HepG2 (cell line): ENCODE data around the gene PPIL6. TPM values are rescaled to one million over a fixed set of nuclear protein-coding genes. Genes with fewer than 3 reads are reported as not detected.

Experiments
- CC2D1A ChIP-seq: sonication (generic); formaldehyde crosslinking; IDR thresholded peaks from 2 replicates; pipeline ENCODE4 v1.8.1; 2023; ENCODE audit warnings: mild to moderate bottlenecking, missing genetic modification reagents
- HMGA1 ChIP-seq: sonication (generic); formaldehyde crosslinking; conservative IDR thresholded peaks from 2 replicates; pipeline ENCODE4 v1.4.0; 2020; ENCODE audit warnings: missing genetic modification reagents
- PHF20 ChIP-seq: sonication (generic); formaldehyde crosslinking; IDR thresholded peaks from 2 replicates; pipeline ENCODE4 v1.5.0; 2020; ENCODE audit warnings: mild to moderate bottlenecking, missing genetic modification reagents
- SMARCE1 ChIP-seq: fragments of 450-650 bp; IDR thresholded peaks from 2 replicates; pipeline ENCODE4 v1.6.1; 2017; ENCODE audit warnings: borderline replicate concordance
- ZNF20 ChIP-seq: sonication (generic); formaldehyde crosslinking; IDR thresholded peaks from 2 replicates; pipeline ENCODE4 v1.4.0; 2020; ENCODE audit warnings: mild to moderate bottlenecking, moderate library complexity, missing genetic modification reagents
- ZNF274 ChIP-seq: sonication (generic); formaldehyde crosslinking; IDR thresholded peaks from 2 replicates; pipeline ENCODE4 v1.5.1; 2020; ENCODE audit warnings: mild to moderate bottlenecking, missing genetic modification reagents
- ZNF292 ChIP-seq: sonication (generic); formaldehyde crosslinking; IDR thresholded peaks from 2 replicates; pipeline ENCODE4 v1.8.1; 2022; ENCODE audit warnings: mild to moderate bottlenecking, low read depth, missing genetic modification reagents, borderline replicate concordance
- ZNF577 ChIP-seq: sonication (generic); formaldehyde crosslinking; IDR thresholded peaks from 2 replicates; pipeline ENCODE4 v1.4.0; 2020; ENCODE audit warnings: mild to moderate bottlenecking, low read depth, missing genetic modification reagents, borderline replicate concordance
- ZNF605 ChIP-seq: sonication (generic); formaldehyde crosslinking; IDR thresholded peaks from 2 replicates; pipeline ENCODE4 v1.8.0; 2022; ENCODE audit warnings: mild to moderate bottlenecking, missing genetic modification reagents
- ZNF614 ChIP-seq: IDR thresholded peaks from 2 replicates; pipeline ENCODE4 v1.6.1; 2018; ENCODE audit warnings: missing biosample characterization, missing genetic modification reagents, inconsistent platforms, borderline replicate concordance
- ZNF772 ChIP-seq: sonication (generic); formaldehyde crosslinking; IDR thresholded peaks from 2 replicates; pipeline ENCODE4 v1.5.0; 2020; ENCODE audit warnings: mild to moderate bottlenecking, missing genetic modification reagents
- ZNF782 ChIP-seq: sonication (generic); formaldehyde crosslinking; IDR thresholded peaks from 2 replicates; pipeline ENCODE4 v1.4.0; 2020; ENCODE audit warnings: missing genetic modification reagents, mild to moderate bottlenecking, borderline replicate concordance
- polyA plus RNA-seq, 8 experiments: library from polyadenylated mRNA; depleted of rRNA in 3 of 8; stranded (reverse) in 7 of 8; unstranded in 1 of 8; fragments of >200 nt; fragmentation: Illumina TruSeq in 4 of 8; extraction: Trizol in 4 of 8; gene quantifications; 2 replicates each; pipeline versions ENCODE4 v1.2.1 to v1.2.3, GENCODE V29; 2011 to 2016; ENCODE audit warnings: low read depth in 4 of 8, missing spikeins in 1 of 8, mixed read lengths in 1 of 8; ENCODE audit not compliant: insufficient read depth in 1 of 8
- total RNA-seq, 5 experiments: library from RNA; depleted of rRNA; stranded (reverse); fragments of >200 nt; fragmentation: Illumina TruSeq; extraction: Trizol; gene quantifications; 2 replicates each; pipeline ENCODE4 v1.2.3, GENCODE V29; 2016; ENCODE audit warnings: low read depth in 1 of 5
- TF ChIP-seq, protein P1 (sequence below): sonication (generic); formaldehyde crosslinking; IDR thresholded peaks from 2 replicates; pipeline ENCODE4 v1.9.0; 2021; ENCODE audit warnings: mild to moderate bottlenecking, missing genetic modification reagents
- TF ChIP-seq, protein P2 (sequence below): sonication (generic); formaldehyde crosslinking; IDR thresholded peaks from 2 replicates; pipeline ENCODE4 v1.4.0; 2020; ENCODE audit warnings: missing genetic modification reagents, mild to moderate bottlenecking, borderline replicate concordance
- TF ChIP-seq, protein P3 (sequence below): sonication (generic); formaldehyde crosslinking; conservative IDR thresholded peaks from 2 replicates; pipeline ENCODE4 v1.4.0; 2020; ENCODE audit warnings: missing genetic modification reagents
- TF ChIP-seq, protein P4 (sequence below): IDR thresholded peaks from 2 replicates; pipeline ENCODE4 v1.6.1; 2016; ENCODE audit warnings: low read depth

Gene PPIL6
- total and polyA plus RNA-seq, 2 of the 13 experiments (the other 11 are each of a cell fraction or from before 2014, with no cell fraction given), result 0.22 to 0.46 TPM

DNA sequence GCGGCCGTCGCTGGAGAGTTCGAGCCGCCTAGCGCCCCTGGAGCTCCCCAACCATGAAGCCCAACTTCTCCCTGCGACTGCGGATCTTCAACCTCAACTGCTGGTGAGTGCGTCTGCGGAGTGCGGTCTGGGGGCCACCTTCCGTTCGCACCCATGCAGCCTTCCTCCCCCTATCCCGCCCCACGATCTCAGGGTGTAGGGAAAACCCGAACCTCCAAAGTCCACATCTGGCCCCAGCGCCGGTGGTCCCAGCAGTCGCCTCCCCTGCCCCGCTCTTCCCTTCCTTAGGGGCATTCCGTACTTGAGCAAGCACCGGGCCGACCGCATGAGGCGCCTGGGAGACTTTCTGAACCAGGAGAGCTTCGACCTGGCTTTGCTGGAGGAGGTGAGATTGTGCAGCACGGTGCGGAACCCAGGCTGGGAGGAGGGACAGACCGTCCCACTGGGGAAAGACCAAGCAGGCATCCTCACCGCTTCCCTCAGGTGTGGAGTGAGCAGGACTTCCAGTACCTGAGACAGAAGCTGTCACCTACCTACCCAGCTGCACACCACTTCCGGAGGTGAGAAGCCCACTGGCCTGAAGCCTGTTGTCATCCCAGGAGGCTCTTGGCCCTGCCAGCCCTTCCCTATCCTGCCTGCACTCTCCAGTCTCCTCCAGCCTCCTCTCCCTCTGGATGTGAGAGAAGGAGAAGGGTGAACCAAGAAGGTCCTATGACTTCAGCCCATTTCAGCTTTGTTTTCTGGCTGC lies 815 bp upstream of the PPIL6 start (continued):
- TF ChIP-seq, protein P1, sequence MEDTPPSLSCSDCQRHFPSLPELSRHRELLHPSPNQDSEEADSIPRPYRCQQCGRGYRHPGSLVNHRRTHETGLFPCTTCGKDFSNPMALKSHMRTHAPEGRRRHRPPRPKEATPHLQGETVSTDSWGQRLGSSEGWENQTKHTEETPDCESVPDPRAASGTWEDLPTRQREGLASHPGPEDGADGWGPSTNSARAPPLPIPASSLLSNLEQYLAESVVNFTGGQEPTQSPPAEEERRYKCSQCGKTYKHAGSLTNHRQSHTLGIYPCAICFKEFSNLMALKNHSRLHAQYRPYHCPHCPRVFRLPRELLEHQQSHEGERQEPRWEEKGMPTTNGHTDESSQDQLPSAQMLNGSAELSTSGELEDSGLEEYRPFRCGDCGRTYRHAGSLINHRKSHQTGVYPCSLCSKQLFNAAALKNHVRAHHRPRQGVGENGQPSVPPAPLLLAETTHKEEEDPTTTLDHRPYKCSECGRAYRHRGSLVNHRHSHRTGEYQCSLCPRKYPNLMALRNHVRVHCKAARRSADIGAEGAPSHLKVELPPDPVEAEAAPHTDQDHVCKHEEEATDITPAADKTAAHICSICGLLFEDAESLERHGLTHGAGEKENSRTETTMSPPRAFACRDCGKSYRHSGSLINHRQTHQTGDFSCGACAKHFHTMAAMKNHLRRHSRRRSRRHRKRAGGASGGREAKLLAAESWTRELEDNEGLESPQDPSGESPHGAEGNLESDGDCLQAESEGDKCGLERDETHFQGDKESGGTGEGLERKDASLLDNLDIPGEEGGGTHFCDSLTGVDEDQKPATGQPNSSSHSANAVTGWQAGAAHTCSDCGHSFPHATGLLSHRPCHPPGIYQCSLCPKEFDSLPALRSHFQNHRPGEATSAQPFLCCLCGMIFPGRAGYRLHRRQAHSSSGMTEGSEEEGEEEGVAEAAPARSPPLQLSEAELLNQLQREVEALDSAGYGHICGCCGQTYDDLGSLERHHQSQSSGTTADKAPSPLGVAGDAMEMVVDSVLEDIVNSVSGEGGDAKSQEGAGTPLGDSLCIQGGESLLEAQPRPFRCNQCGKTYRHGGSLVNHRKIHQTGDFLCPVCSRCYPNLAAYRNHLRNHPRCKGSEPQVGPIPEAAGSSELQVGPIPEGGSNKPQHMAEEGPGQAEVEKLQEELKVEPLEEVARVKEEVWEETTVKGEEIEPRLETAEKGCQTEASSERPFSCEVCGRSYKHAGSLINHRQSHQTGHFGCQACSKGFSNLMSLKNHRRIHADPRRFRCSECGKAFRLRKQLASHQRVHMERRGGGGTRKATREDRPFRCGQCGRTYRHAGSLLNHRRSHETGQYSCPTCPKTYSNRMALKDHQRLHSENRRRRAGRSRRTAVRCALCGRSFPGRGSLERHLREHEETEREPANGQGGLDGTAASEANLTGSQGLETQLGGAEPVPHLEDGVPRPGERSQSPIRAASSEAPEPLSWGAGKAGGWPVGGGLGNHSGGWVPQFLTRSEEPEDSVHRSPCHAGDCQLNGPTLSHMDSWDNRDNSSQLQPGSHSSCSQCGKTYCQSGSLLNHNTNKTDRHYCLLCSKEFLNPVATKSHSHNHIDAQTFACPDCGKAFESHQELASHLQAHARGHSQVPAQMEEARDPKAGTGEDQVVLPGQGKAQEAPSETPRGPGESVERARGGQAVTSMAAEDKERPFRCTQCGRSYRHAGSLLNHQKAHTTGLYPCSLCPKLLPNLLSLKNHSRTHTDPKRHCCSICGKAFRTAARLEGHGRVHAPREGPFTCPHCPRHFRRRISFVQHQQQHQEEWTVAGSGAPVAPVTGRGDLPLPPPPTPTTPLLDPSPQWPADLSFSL (CRISPR knock-in tag), result no peak
- TF ChIP-seq CC2D1A (CRISPR knock-in tag), result no peak
- TF ChIP-seq ZNF274, result peak; percentile 32
- TF ChIP-seq, protein P2, sequence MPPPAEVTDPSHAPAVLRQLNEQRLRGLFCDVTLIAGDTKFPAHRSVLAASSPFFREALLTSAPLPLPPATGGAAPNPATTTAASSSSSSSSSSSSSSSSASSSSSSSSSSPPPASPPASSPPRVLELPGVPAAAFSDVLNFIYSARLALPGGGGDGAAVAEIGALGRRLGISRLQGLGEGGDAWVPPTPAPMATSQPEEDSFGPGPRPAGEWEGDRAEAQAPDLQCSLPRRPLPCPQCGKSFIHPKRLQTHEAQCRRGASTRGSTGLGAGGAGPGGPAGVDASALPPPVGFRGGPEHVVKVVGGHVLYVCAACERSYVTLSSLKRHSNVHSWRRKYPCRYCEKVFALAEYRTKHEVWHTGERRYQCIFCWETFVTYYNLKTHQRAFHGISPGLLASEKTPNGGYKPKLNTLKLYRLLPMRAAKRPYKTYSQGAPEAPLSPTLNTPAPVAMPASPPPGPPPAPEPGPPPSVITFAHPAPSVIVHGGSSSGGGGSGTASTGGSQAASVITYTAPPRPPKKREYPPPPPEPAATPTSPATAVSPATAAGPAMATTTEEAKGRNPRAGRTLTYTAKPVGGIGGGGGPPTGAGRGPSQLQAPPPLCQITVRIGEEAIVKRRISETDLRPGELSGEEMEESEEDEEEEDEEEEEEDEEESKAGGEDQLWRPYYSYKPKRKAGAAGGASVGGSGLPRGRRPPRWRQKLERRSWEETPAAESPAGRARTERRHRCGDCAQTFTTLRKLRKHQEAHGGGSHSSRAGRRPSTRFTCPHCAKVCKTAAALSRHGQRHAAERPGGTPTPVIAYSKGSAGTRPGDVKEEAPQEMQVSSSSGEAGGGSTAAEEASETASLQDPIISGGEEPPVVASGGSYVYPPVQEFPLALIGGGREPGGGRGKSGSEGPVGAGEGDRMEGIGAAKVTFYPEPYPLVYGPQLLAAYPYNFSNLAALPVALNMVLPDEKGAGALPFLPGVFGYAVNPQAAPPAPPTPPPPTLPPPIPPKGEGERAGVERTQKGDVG (CRISPR knock-in tag), result no peak
- no peak for TF ChIP-seq HMGA1 (CRISPR knock-in tag)
- TF ChIP-seq ZNF20 (CRISPR knock-in tag), result no peak
- no peak for TF ChIP-seq SMARCE1
- peak; percentile 16; the same call in 1 of the 2 replicates for TF ChIP-seq ZNF614 (CRISPR knock-in tag)
- 0 out of 2 replicates have a peak, but pooled peaks have one; percentile 21 for TF ChIP-seq ZNF772 (CRISPR knock-in tag)
- 0 out of 2 replicates have a peak, but pooled peaks have one; percentile 47 for TF ChIP-seq ZNF577 (CRISPR knock-in tag)
- no peak for TF ChIP-seq ZNF292 (CRISPR knock-in tag)
- TF ChIP-seq PHF20 (CRISPR knock-in tag), result no peak
- peak; percentile 77 for TF ChIP-seq ZNF605 (CRISPR knock-in tag)
- TF ChIP-seq, protein P3, sequence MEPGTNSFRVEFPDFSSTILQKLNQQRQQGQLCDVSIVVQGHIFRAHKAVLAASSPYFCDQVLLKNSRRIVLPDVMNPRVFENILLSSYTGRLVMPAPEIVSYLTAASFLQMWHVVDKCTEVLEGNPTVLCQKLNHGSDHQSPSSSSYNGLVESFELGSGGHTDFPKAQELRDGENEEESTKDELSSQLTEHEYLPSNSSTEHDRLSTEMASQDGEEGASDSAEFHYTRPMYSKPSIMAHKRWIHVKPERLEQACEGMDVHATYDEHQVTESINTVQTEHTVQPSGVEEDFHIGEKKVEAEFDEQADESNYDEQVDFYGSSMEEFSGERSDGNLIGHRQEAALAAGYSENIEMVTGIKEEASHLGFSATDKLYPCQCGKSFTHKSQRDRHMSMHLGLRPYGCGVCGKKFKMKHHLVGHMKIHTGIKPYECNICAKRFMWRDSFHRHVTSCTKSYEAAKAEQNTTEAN, result no peak
- peak; percentile 87; the same call in 1 of the 2 replicates for TF ChIP-seq ZNF782 (CRISPR knock-in tag)
- TF ChIP-seq, protein P4, sequence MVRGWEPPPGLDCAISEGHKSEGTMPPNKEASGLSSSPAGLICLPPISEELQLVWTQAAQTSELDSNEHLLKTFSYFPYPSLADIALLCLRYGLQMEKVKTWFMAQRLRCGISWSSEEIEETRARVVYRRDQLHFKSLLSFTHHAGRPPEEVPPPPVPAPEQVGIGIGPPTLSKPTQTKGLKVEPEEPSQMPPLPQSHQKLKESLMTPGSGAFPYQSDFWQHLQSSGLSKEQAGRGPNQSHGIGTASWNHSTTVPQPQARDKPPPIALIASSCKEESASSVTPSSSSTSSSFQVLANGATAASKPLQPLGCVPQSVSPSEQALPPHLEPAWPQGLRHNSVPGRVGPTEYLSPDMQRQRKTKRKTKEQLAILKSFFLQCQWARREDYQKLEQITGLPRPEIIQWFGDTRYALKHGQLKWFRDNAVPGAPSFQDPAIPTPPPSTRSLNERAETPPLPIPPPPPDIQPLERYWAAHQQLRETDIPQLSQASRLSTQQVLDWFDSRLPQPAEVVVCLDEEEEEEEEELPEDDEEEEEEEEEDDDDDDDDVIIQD (CRISPR knock-in tag), result no peak
